T1000 (cell line): Measurements from ENCODE around the gene NR1I3.
"Not testable (repeated sequence)": the region's sequence is repeated elsewhere in the genome, so short reads cannot be mapped to it uniquely, and the experiment has no call there.

Experiments
- DNase-seq: peaks from one replicate; lab custom pipeline; 2025; ENCODE audit warnings: mixed read lengths; lab: John Stamatoyannopoulos, UW

The NR1I3 gene

GRCh38 chr1:161238039-161238473, at the start of gene NR1I3:
Gene NR1I3 (minus strand): TSS chr1:161238203. CDS start chr1:161236565, 1,638 bp downstream.
- no peak for DNase-seq

DNA sequence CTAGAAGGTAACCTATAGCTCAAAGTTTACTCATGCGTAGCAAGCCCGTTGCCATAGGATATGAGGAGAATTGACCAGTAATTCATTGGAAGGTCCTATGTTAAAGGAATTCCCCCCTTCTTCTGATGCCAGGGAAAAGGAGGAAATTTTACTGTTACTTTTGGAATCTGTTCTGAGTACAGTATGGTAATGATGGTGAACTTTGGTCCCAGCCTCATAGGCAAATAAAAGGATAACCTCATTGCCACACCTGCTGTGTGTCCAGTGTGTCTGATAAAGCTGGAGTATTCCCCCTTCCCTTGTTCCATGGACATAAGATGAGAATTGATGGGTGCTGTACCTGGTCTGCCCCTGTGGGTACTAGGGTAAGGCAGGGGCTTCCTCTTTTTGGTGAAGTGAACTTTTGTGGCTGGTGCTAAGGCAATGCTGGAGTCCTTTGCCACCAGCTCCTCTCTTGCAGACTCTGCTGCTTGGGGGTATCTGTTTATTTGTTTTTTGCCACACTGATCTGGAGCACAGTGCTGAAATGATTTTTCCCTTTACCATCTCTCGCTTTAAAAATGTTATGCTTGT, 49.6 kb upstream of the NR1I3 start:
- DNase-seq, result no peak

DNA sequence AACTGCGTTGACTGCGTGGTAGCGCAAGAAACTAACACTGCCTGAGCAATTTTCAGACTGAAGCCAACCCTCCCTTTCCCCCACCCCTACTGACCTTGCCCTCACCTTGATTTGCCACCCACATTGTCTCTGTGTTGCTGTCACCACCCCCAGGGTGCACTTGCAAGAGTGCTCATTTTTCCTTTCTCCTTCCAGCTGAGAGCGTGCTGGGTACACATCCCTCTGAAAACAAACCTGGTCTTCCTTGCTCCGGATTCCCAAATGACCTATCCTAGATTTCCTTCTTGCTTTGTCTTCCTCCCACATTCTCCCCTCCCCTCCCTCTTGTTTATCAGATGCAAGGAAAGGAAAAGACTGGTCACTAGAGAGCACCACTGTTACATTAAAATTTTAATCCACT, 47.5 kb upstream of the NR1I3 start:
- no peak for DNase-seq

DNA sequence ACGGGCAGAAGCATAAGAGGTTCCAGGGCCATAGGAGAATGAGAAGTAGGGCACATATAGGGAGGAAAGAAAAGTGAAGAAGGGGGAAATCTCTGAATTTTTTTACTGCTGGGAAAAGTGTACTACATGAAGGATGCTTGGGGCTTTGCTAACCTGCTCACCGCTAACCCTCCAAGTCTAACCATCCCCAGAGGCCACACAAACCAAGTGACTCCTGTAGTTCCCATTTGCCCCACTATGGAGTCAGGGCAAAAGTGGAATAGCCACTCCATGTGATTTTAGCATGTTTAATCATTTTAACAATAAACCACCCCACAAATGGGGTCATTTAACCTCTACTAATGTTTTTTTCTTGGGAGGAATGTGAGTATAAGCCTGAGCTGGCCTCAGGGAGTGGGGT, 47.1 kb upstream of the NR1I3 start:
- DNase-seq, result no peak

- no peak for DNase-seq
Measured at GRCh38 chr1:161282991-161283390, 45.0 kb upstream of the NR1I3 start.

DNA sequence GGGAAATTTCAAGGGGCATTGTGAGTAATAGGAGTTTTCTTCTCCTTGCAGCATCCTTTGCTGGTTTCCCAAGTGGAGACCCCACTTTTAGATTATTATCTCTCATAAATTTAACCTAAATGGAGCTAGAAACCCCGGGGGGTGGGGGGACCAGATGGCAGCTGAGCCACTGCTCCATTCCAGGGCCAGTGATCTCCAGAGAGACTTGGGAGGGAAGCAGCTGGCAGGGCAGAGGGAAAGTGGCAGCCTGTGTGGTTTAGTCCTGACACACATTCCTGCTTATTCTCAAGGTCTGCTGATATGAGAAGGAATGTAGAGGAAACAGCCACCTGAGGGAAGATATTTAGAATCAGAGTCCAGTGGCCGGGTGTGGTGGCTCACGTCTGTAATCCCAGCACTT, 36.9 kb upstream of the NR1I3 start:
- no peak for DNase-seq

DNA sequence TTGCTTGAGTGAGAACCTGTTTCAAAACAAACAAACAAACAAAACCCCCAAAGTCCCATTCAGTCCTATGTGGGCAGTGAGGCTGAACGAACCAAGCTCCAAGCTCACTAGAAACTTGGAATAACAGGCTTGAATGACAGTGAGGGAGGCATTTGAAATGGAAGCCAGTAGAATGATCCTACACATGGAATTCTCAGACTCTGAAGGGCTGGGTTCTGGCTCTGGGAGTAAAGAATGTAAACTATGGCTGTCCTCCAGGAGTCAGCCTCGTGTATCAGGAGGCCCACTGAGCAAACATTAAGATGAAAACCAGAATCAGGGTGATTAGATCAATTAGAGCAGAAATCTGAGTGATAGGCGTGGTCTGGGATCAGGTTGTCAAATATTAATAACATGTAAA, 35.4 kb upstream of the NR1I3 start:
- no peak for DNase-seq

DNA sequence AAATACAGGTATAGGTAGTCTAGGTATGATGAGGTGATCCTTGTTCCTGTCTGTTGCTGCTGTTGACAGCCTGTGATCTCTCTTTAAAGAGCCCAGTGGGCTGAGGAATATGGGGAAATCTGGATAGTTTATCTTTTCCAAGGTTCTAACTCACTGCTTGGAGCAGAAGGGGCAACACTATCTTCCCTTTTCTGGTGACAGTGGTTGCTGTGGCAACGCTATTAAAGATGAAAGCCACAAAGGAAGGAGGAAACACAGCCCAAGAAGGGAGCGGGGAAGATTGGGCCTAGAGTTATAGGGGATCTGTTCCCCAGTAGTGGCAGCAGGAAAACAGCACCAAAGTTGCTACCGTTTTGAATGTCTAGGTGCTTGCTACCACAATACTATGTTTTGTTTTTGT, 29.3 kb upstream of the NR1I3 start:
- no peak for DNase-seq

GRCh38 chr1:161266836-161267235, 28.8 kb upstream of the NR1I3 start:
- no peak for DNase-seq

GRCh38 chr1:161266202-161266601, 28.2 kb upstream of the NR1I3 start:
- DNase-seq, result no peak

- DNase-seq, result no peak
Measured at GRCh38 chr1:161265305-161265704, 27.3 kb upstream of the NR1I3 start.

- no peak for DNase-seq
Measured at GRCh38 chr1:161261261-161262235, 23.5 kb upstream of the NR1I3 start.

DNA sequence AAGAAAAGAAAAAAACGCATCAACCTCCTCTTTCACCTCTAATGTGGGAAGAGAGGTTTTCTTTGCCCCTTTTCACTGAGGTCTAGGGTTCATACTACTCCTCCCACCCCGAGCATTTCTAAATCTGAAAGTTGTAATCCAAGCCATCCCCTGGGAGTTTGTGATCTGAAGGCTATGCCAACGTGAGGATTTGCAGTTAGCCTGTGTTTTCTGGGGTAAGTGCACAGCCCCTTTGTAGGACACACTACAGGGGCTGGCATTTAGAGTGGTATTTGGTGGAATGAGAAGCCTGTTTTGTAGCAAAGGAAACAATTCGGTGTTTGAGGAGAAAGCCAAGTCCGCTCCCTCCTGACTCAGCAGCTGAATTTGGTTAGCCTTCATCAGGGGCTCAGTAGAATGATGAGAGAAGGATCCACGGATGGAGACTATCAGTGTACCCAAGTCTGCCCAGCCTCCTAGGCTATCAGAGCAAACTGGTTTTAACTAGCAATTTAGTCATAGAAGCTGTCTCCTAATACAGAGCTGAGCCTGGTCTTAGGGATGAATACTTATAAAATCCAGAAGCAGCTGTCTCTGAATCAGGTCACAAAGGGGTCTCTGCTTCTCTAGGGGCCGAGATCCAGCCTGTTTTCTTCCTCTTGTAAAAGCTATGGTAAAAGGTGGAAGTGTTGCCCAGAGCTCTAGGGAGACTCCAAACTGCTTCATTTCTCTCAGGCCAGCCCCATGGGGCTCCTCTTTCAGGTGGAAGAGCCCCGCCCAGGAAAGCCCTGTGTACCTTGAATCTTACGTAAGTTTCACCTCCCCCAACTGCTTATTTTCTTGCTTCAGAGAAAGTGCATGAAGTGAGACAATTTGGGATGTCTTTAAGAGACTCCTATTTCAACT, 22.6 kb upstream of the NR1I3 start:
- DNase-seq, result no peak

GRCh38 chr1:161259765-161260164, 21.8 kb upstream of the NR1I3 start:
- no peak for DNase-seq

- no peak for DNase-seq
Measured at GRCh38 chr1:161259345-161259702, 21.3 kb upstream of the NR1I3 start.

- no peak for DNase-seq
Measured at GRCh38 chr1:161258439-161259344, 20.7 kb upstream of the NR1I3 start, which contains the start of gene PCP4L1. Gene PCP4L1 (plus strand): TSS chr1:161258745. CDS start chr1:161258975, 230 bp downstream.

DNA sequence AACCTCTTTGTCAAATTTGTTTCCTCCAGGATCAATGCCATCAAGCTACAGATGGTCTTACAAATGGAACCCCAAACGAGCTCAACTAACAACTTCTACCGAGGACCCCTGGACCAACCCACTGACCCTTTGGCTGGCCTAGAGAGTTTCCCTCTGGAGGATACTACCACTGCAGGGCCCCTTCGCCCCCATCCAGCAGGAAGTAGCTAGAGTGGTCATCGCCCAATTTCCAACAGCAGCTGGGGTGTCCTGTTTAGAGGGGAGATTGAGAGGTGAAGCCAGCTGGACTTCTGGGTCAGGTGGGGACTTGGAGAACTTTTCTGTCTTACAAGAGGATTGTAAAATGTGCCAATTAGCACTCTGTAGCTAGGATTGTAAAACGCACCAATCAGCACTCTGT, 19.1 kb upstream of the NR1I3 start:
- DNase-seq, result not testable (repeated sequence)

DNA sequence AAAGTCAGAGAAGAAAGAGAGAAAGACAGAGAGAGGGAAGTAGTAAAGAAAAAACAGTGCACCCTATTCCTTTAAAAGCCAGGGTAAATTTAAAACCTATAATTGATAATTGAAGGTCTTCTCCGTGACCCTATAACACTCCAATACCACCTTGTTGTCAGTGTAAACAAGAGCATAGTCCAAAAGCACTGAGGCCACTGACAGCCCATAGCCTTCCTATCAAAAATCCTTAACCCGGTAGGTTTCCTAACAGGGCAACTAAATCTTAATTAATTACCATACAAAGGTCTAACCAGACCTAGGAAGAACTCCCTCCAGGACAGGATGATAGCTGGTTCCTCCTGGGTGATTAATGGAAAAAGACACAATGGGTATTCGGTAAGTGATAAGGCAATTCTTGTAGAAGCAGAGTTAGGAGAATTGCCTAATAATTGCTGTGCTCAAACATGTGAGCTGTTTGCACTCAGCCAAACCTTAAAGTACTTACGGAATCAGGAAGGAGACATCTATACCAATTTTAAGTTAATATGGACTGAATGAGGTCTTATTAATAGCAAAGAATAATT, 18.0 kb upstream of the NR1I3 start:
- not testable (repeated sequence) for DNase-seq

DNA sequence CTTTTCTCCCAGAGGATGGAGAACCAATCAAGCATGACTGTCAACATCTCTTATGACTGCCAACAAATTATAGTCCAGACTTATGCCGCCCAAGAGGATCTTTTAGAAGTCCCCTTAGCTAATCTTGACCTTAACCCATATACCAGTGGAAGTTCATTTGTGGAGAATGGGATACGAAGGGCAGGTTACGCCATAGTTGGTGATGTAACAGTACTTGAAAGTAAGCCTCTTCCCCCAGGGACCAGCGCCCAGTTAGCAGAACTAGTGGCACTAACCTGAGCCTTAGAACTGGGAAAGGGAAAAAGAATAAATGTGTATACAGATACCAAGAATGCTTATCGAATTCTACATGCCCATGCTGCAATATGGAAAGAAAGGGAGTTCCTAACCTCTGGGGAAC, 17.3 kb upstream of the NR1I3 start:
- not testable (repeated sequence) for DNase-seq

DNA sequence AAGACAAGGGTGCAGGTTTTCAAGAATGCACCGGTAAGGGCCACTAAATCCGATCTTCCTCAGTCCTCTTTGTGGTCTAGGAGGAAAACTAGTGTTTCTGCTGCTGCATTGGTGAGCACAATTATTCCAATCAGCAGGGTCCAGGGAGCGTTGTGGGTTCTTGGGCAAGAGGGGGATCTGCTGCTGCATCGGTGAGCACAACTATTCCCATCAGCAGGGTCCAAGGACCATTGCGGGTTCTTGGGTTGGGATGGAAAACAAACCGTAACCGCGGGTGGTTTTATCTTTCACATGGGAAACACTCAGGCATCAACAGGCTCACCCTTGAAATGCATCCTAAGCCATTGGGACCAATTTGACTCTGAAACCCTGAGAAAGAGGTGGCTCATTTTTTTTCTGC, 13.6 kb upstream of the NR1I3 start:
- no peak for DNase-seq

- no peak for DNase-seq
Measured at GRCh38 chr1:161250829-161251228, 12.8 kb upstream of the NR1I3 start.
